ENCODE data around the gene MAGED2. TPM values are rescaled to one million over a fixed set of nuclear protein-coding genes. Genes with fewer than 3 reads are reported as not detected.

Gene MAGED2
- total RNA-seq, 4 donors from 2014 or later: 42.1 to 65.9 (median 53.2) TPM

DNA sequence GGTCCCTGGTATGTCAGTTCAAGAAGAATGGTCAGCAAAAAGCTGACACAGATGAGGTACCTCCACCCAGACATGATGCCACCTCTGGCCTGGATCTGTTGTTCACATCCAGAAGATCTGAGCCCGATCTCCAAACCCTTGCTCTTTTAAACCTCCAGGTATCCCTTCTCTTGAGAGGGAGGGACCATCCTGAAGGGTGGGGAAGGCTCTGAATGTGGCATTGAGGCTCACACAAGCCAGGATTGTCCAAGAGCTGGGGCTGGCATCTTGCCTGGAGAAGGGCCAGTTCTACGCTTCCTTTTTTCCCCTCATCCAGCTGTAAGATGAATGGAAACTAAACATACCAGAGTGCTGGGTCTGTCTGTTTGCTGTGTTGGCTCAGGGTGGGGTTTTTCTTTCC lies 9.4 kb upstream of the MAGED2 start, which contains the start of gene ITIH6:
Gene ITIH6, minus strand, starts transcription at position 119 of the 400 bp plus-strand sequence. Its CDS starts 45 bp downstream, at position 74.
- TF ChIP-seq POLR2A (IDR thresholded peaks at IDR 0.05): no peak
- TF ChIP-seq, protein P1, sequence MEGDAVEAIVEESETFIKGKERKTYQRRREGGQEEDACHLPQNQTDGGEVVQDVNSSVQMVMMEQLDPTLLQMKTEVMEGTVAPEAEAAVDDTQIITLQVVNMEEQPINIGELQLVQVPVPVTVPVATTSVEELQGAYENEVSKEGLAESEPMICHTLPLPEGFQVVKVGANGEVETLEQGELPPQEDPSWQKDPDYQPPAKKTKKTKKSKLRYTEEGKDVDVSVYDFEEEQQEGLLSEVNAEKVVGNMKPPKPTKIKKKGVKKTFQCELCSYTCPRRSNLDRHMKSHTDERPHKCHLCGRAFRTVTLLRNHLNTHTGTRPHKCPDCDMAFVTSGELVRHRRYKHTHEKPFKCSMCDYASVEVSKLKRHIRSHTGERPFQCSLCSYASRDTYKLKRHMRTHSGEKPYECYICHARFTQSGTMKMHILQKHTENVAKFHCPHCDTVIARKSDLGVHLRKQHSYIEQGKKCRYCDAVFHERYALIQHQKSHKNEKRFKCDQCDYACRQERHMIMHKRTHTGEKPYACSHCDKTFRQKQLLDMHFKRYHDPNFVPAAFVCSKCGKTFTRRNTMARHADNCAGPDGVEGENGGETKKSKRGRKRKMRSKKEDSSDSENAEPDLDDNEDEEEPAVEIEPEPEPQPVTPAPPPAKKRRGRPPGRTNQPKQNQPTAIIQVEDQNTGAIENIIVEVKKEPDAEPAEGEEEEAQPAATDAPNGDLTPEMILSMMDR (IDR thresholded peaks at IDR 0.05): no peak
- DNase-seq: no peak

GRCh38 chrX:54799046-54799445 lies 8.5 kb upstream of the MAGED2 start:
- H3K27ac ChIP-seq: no peak overlapping the region
- H3K36me3 ChIP-seq: no peaks in the 10 kb centered on the region
- DNase-seq: no peak
- no peaks in the 10 kb centered on the region for H3K9me3 ChIP-seq
- H3K27me3 ChIP-seq: no peaks in the 10 kb centered on the region
- H3K4me3 ChIP-seq: no peak overlapping the region
- no peak for TF ChIP-seq POLR2A (IDR thresholded peaks at IDR 0.05)
- TF ChIP-seq, protein P1 (IDR thresholded peaks at IDR 0.05): no peak
- no peaks in the 10 kb centered on the region for H3K4me1 ChIP-seq

More for the DNA sequence above, 9.4 kb upstream of the MAGED2 start, which contains the start of gene ITIH6:
- Histone ChIP-seq H3K4me3 (no peak within 1 kb of the TSS), H3K4me1 (no peaks in the 10 kb centered on the region), H3K27me3 (no peaks in the 10 kb centered on the region), H3K36me3 (no peaks in the 10 kb centered on the region), H3K9me3 (no peaks in the 10 kb centered on the region), H3K27ac (no peak within 1 kb of the TSS)

DNA sequence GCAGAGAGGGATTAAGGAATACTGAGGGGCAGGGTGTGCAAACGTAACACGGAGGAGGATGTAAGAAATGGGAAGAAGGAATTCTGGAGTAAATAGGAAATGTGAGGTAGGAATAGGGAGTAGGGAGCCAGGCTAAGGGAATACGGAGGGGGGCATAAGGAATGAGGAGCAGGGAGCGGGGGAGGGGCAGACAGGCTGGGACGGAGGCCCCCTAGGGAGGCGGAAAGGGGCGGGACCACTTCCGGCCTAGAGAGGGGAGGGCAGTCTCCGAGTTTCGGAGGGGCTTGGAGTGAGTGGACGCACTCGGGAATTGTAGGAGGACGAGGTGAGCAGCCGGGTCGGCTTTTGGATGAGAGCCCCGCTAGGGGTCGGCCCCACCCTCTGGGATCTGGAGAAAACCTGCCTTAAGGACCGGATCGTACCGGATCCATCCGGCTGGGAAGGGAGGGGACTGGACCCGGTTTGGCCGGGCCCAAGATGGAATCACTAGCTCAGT lies 612 bp downstream of the MAGED2 start:
- DNase-seq: peak; percentile 52 to 82 (median 68)
- TF ChIP-seq, protein P1 (IDR thresholded peaks at IDR 0.05): no peak
- TF ChIP-seq POLR2A (IDR thresholded peaks at IDR 0.05): no peak
- H3K4me1 ChIP-seq: peaks cover 0 to 12% (median 0%) of the 10 kb centered on the region in 4 donors
- peaks cover 0 to 26% (median 0%) of the 10 kb centered on the region in 3 donors for H3K36me3 ChIP-seq
- H3K27ac ChIP-seq: peak overlapping the region; percentile 78 to 84 (median 80)
- no peaks in the 10 kb centered on the region for H3K27me3 ChIP-seq
- H3K9me3 ChIP-seq: no peaks in the 10 kb centered on the region
- peak overlapping the region; percentile 55 to 82 (median 62) for H3K4me3 ChIP-seq

DNA sequence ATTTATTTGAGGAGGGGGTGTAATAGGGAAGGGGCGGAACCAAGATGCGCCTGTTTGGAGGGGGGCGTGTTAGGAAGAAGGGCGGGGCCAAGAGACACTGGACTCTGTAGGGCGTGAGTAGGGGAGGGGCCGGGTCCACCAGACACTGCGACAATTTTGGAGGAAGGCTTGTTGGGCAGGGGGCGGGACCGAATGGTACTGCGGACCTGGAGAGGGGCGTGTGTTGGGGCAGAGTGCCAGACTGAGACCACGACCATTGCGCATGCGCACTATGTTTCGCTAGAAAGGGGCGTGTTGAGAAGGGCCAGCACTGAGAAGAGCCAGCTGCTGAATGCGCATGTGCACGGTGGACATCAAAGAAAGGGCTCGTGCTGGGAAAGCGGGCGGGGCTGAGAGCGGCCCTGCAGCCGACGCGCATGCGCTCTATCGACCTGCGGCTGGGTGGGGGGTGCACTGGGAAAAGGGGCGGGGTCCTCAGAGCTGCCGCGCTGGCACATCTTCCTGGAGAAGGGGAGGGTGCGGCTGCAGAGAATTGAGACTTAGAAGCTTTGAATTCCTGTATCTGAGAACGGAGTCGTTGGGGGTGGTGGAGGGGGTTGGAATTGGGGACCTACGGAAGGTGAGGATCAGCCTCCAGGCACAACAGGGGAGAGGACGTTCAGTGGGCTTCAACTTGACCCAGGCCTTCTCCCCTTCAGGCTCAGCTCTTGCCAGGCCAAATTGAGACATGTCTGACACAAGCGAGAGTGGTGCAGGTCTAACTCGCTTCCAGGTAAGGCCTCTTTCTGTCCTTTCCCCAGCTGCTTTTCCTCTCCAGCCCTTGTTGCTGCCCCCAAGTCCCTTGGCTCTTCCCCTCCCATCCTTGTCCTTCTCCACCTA lies 1.3 kb downstream of the MAGED2 start:
- Histone ChIP-seq H3K27ac (peak overlapping the region; percentile 78 to 84 (median 80)), H3K9me3 (no peaks in the 10 kb centered on the region), H3K4me1 (peaks cover 0 to 12% (median 0%) of the 10 kb centered on the region in 4 donors), H3K27me3 (no peaks in the 10 kb centered on the region), H3K4me3 (peak overlapping the region; percentile 55 to 82 (median 62)), H3K36me3 (peaks cover 0 to 33% (median 0%) of the 10 kb centered on the region in 3 donors)
- DNase-seq: peak; percentile 89 to 96 (median 90)
- TF ChIP-seq, protein P1 (IDR thresholded peaks at IDR 0.05): no peak
- TF ChIP-seq POLR2A (IDR thresholded peaks at IDR 0.05): no peak

DNA sequence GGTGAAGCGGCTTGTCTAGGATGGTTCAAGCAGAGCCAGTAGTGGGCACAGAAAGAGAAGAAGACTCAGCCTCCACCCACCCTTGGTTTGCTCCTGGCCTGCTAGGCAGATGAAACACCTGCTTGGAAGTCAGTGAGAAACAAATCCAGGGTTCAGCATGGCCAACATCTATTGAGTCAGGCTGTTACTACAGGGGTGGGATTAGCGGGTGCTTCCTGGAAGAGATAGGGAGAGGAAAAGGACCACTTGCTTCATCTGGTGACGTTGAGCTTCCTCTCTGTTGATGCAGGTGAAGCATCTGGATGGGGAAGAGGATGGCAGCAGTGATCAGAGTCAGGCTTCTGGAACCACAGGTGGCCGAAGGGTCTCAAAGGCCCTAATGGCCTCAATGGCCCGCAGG lies 3.0 kb downstream of the MAGED2 start:
- Histone ChIP-seq H3K27me3 (no peaks in the 10 kb centered on the region), H3K4me1 (peaks cover 0 to 12% (median 0%) of the 10 kb centered on the region in 4 donors), H3K4me3 (no peak overlapping the region), H3K27ac (no peak overlapping the region), H3K9me3 (no peaks in the 10 kb centered on the region), H3K36me3 (peaks cover 0 to 50% (median 0%) of the 10 kb centered on the region in 3 donors)
- DNase-seq: no peak
- TF ChIP-seq, protein P1 (IDR thresholded peaks at IDR 0.05): no peak
- no peak for TF ChIP-seq POLR2A (IDR thresholded peaks at IDR 0.05)
